ENCODE results near the gene RGS6. TPM values are rescaled to one million over a fixed set of nuclear protein-coding genes. Genes with fewer than 3 reads are reported as not detected.

RGS6 gene
- total RNA-seq, 2 experiments from 2014 or later, result not detected

DNA sequence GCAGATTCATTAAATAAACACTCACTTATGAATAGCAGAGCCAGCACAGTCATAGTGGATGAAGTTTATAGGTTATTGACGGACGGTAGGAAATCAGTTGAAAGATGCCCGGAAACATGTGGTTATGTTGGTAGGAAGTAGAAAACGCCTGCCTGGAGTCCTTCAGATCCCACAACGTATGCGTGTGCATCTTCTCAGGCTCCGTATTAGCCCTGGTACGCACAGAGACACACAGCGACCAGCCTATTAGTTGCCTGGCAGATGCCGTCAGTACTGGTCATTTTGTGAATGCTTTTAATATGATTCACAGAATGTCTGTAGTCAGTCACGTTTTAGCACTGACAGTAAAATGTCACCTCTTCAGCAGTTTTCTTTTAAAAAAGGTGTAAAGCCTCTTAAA, 196.4 kb downstream of the RGS6 start:
- CTCF ChIA-PET, result no interaction called here
- Mint-ChIP-seq H3K27me3 (peaks cover 14% of the 10 kb centered on the region), H3K36me3 (ENCODE audit: low read depth) (no peaks in the 10 kb centered on the region), H3K4me3 (no peak overlapping the region), H3K27ac (no peak overlapping the region), H3K4me1 (ENCODE audit: low read depth) (no peaks in the 10 kb centered on the region), H3K9me3 (no peaks in the 10 kb centered on the region)
- TF ChIP-seq, protein P1, sequence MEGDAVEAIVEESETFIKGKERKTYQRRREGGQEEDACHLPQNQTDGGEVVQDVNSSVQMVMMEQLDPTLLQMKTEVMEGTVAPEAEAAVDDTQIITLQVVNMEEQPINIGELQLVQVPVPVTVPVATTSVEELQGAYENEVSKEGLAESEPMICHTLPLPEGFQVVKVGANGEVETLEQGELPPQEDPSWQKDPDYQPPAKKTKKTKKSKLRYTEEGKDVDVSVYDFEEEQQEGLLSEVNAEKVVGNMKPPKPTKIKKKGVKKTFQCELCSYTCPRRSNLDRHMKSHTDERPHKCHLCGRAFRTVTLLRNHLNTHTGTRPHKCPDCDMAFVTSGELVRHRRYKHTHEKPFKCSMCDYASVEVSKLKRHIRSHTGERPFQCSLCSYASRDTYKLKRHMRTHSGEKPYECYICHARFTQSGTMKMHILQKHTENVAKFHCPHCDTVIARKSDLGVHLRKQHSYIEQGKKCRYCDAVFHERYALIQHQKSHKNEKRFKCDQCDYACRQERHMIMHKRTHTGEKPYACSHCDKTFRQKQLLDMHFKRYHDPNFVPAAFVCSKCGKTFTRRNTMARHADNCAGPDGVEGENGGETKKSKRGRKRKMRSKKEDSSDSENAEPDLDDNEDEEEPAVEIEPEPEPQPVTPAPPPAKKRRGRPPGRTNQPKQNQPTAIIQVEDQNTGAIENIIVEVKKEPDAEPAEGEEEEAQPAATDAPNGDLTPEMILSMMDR (IDR thresholded peaks at IDR 0.05), result no peak
- DNase-seq (no peak), ATAC-seq (no peak)
- POLR2A ChIA-PET, result no interaction called here
- intact Hi-C loops (cut with micrococcal nuclease), result no loop called here

DNA sequence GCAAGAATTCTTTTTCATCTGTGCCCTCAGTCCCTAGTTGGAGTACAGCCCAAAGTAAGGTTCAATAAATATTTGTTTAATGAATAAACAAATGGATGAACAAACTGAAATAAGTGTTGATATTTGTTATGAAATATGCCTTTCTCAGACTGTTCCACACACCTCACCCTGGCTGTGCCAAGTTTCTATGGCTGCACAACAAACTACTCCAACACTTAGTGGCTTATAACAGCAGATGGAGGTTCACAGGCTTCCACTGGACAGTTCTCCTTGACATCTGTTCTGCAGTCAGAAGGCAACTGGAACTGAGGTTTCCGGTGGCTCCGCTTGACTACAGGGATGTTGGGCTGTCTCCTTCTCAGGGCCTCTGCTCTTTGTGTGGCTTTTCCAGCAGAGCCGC, 197.1 kb downstream of the RGS6 start:
- TF ChIP-seq, protein P1 (IDR thresholded peaks at IDR 0.05), result no peak
- Mint-ChIP-seq H3K36me3 (ENCODE audit: low read depth) (no peaks in the 10 kb centered on the region), H3K4me3 (no peak overlapping the region), H3K9me3 (no peaks in the 10 kb centered on the region), H3K27me3 (peaks cover 18% of the 10 kb centered on the region), H3K27ac (no peak overlapping the region), H3K4me1 (ENCODE audit: low read depth) (no peaks in the 10 kb centered on the region)
- no peak for ATAC-seq
- POLR2A ChIA-PET, result no interaction called here
- no peak for DNase-seq
- intact Hi-C loops (cut with micrococcal nuclease), result no loop called here
- CTCF ChIA-PET, result no interaction called here

DNA sequence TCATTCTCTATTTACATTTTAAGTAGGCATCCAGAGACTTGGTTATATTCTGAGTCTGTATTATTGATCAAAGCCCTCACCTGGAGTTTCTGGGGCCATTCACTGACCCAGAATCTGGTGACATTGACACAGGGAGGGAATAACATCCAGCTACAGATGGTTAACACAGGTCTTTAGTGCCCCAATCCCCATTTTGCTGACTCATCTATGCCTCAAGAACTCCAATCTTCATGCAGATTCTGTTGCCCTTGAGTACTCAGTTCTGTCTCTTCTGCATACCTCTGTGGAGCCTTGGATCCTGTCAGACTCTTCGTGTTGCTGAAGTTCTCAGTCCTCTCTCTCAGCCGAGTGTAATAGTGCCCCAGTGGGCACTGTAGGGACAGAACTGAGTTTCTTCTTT, 208.9 kb downstream of the RGS6 start:
- H3K27ac Mint-ChIP-seq, result no peak overlapping the region
- ATAC-seq (no peak), DNase-seq (no peak)
- H3K4me3 Mint-ChIP-seq, result no peak overlapping the region
- H3K36me3 Mint-ChIP-seq (ENCODE audit: low read depth), result no peaks in the 10 kb centered on the region
- H3K9me3 Mint-ChIP-seq, result no peaks in the 10 kb centered on the region
- POLR2A ChIA-PET, result no interaction called here
- CTCF ChIA-PET, result no interaction called here
- H3K4me1 Mint-ChIP-seq (ENCODE audit: low read depth), result no peaks in the 10 kb centered on the region
- TF ChIP-seq, protein P1 (IDR thresholded peaks at IDR 0.05), result no peak
- H3K27me3 Mint-ChIP-seq, result peaks cover 14% of the 10 kb centered on the region
- intact Hi-C loops (cut with micrococcal nuclease), result no loop called here

DNA sequence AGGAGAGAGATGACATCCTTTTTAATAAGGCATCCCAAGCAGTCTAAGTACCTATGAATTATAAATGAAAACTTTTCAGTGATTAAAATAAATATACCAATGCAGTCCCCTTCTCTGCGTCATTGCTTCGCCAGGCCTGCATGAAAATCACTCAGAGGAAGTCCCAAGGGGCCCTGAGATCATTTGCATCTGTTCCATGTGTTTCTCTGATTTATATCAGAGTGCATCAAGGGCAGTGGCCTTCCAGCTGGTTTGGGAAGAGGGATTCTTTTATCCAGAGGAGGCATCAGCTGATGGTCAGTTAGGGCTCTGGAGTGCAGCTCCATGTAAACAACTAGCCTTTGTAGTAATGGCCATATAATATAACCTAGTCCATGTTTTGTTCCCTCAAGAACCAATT, 210.1 kb downstream of the RGS6 start:
- no peak for ATAC-seq
- Mint-ChIP-seq H3K9me3 (no peaks in the 10 kb centered on the region), H3K27ac (no peak overlapping the region), H3K36me3 (ENCODE audit: low read depth) (no peaks in the 10 kb centered on the region), H3K27me3 (peaks cover 14% of the 10 kb centered on the region), H3K4me1 (ENCODE audit: low read depth) (no peaks in the 10 kb centered on the region), H3K4me3 (no peak overlapping the region)
- TF ChIP-seq, protein P1 (IDR thresholded peaks at IDR 0.05), result no peak
- ChIA-PET POLR2A (no interaction called here), CTCF (no interaction called here)
- no peak for DNase-seq
- intact Hi-C loops (cut with micrococcal nuclease), result no loop called here

DNA sequence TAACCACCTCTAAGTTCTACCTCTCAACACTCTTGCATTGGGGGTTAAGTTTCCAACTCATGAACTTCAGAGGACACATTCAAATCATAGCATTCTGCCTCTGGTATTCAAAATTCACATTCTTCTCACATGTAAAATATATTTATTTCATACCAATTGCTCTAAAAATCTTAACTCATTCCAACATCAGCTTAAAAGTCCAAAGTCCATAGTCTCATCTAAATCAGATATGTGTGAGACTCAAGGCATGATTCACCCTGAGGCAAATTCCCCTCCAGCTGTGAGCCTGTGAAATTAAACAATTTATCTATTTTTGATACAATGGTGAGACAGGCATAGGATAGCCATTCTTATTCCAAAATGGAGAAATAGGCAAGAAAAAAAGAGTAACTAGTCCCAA, 214.0 kb downstream of the RGS6 start:
- ATAC-seq (no peak), DNase-seq (no peak)
- no peak overlapping the region for H3K4me3 Mint-ChIP-seq
- peaks cover 13% of the 10 kb centered on the region for H3K27me3 Mint-ChIP-seq
- H3K27ac Mint-ChIP-seq, result no peak overlapping the region
- H3K36me3 Mint-ChIP-seq (ENCODE audit: low read depth), result no peaks in the 10 kb centered on the region
- intact Hi-C loops (cut with micrococcal nuclease), result no loop called here
- ChIA-PET POLR2A (no interaction called here), CTCF (no interaction called here)
- no peaks in the 10 kb centered on the region for H3K9me3 Mint-ChIP-seq
- no peaks in the 10 kb centered on the region for H3K4me1 Mint-ChIP-seq (ENCODE audit: low read depth)
- TF ChIP-seq, protein P1 (IDR thresholded peaks at IDR 0.05), result no peak

Data from activated CD8-positive, alpha-beta T cell treated with anti-CD3 and anti-CD28 coated beads for 36 hours (primary cell).